NCI-H2196 treated with DMSO at 0.1 percent for 48 hours (cell line): Measurements from ENCODE around the gene SORBS1.

ENCODE experiments used
- DNase-seq: peaks from one replicate; lab custom pipeline; 2025; ENCODE audit not compliant: unreplicated experiment; lab: John Stamatoyannopoulos, UW

Gene SORBS1

DNA sequence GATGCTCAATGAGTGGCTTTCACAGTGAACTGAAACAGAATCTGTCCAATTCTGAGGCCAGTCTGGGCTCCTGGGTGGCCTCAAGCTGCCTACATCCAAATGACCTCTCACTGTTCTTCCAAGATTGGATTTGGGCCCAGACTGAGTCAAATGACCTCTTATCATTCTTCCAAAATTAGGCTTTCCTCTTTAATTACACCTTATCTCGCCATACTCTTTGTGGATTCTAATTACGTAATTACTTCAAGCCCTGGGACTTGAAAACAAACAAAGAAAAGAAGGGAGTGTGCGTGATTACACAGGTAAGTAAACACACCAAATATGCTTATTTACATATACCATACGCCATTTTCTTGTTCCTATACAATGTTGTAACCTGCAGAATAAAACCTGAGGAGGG lies 18.8 kb downstream of the SORBS1 start:
- no peak for DNase-seq

DNA sequence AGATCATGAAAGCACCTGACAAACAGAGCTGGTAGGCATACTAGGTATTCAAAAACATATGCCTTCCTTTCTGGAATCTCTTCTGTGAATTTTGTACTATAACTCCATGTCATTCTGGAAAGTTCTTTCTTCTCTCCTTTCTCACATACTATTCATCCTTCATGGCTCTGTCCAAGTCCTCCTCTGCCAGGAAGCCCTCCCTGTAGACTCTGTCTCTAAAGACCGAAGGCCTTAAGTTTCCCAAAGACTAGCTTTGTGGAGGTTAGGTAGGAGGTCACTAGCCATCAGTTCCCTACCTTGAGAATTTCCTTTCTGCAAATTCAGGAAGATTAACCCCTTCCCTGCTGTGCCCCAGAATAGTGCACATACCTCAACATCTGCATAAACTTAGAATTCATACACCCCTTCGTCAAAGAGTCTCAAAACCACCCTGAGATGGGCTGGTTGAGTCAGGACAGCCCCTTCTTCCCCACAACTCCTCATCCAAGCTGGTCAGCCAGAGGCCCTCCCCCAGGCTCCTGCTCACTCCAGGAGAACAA lies 20.6 kb downstream of the SORBS1 start:
- DNase-seq = no peak

- no peak for DNase-seq
Measured at GRCh38 chr10:95539560-95540284, 21.4 kb downstream of the SORBS1 start.

- no peak for DNase-seq
Measured at GRCh38 chr10:95538412-95538811, 22.8 kb downstream of the SORBS1 start.

GRCh38 chr10:95537542-95537927 lies 23.6 kb downstream of the SORBS1 start:
- DNase-seq = no peak

DNA sequence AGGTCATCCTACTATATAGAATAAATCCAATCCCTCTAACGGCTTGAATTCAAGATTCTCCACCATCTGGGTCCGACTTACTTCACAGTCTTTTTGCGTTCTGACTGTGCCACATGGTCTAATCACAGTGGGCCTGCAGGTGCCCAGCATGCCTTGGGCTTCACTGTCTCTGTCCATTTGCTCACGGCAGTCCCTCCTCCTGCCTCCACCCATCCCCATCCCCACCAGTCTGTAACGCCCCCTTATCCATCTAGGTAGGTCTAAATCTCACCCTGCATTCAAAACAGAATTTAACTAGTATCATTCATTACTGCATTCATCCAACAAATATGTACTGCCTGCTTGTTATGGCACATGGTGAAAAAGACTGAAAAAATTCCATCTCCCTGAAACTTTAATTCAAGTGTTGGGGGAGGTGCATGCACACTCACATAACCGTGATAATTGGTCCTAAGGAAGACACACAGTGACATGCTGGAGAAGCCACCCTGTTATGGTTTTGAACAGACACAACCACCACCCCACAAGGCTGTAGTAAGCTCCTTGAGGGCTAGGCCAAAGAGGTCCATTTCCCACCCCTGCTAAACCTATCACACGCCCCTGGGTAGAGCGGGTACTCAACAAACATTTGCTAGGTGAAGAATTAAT lies 24.2 kb downstream of the SORBS1 start:
- DNase-seq = no peak

GRCh38 chr10:95536017-95536416 lies 25.2 kb downstream of the SORBS1 start:
- no peak for DNase-seq

- DNase-seq = no peak
Measured at GRCh38 chr10:95535526-95535925, 25.6 kb downstream of the SORBS1 start.

DNA sequence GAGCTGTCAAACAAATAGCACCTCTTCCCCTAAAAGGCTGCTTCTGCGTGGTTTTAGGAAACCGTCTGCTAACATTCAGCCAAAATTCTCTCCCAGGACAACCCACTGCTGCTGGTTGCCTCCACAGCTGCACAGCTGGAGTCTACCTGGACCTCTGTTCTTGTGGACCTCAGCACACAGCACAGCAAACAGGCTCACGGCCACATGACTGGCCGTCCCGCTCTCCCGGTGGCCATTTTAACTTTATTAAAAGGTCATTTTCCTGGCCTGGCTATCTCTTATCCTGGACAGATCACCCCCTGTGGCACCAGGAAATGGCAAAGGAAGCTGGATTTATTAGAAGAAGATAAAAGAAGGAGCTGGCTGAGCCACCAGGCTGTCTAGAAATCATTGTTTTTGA lies 27.6 kb downstream of the SORBS1 start:
- no peak for DNase-seq

GRCh38 chr10:95532536-95532935 lies 28.6 kb downstream of the SORBS1 start:
- DNase-seq = no peak

GRCh38 chr10:95531994-95532399 lies 29.2 kb downstream of the SORBS1 start:
- no peak for DNase-seq

DNA sequence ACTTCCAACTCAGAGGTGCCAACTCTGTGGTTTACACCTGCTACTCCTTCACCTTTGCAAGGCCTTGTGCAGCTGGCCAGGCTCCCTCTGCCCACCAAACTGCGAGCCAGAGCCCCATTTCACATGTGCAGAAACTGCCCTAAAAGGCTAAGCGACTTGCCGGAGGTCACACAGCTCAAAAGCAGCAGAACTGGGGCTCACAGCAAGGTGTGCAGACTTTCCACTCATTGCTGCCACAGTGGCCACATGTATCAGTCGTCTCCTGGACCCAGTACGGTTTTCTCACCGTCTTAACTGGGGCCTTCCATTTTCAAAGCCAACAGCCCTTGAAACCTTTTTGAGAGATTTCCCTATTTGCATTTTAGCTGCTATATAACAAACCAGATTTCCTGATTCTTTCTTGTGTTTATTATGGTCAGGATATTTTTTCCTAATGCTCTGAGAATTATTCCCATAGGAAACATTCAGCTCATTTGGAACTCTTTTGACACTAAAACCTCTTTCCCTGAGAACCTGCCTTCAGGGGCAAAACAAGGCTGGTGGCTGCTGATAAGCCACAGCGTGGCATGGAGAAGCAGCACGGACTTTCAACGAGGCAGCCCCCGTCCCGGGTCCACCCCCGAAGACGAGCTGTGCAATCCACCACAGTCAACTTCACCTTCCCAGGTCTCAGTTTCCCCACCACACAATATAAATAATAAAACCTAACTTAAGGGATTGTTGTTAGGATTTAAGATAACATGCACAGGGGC lies 29.9 kb downstream of the SORBS1 start:
- DNase-seq = no peak

- no peak for DNase-seq
Measured at GRCh38 chr10:95530561-95530960, 30.6 kb downstream of the SORBS1 start.

DNA sequence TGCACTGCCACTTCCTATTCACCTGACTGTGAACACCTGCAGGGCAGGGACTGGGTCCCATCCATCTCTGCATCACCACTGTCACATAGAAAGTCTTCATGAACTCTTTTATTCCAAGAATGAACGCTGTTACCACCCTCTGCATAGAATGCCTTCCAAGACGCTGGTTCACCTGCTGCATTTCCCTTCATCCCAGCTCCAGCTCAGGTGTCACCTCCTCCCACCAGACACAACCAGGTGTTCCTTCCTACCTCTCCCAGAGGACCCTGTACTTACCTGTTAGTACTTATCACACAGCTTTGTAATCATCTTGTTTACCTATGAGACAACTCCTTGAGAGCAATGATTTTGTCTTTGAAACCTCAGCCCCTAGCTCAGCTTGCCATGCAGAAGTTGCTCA lies 31.1 kb downstream of the SORBS1 start:
- no peak for DNase-seq

DNA sequence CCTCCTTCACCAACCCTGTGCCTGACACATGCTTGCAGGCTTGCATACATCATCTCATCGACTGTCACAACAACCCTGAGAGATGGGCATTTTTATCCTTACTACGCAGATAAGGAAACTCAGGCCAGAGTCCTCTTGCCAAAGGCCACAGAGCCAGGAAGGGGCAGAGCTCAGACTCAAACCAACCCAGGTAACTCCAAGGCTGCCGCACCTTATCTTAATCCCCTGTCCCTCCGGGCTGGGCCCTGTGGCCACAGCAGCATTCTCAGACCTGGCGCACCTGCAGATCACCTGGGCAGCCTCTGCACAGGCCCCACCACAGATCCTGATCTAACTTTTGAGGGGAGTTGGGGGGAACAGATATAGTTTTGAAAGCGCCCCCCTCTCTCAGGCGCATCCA lies 35.1 kb downstream of the SORBS1 start:
- DNase-seq = no peak

DNA sequence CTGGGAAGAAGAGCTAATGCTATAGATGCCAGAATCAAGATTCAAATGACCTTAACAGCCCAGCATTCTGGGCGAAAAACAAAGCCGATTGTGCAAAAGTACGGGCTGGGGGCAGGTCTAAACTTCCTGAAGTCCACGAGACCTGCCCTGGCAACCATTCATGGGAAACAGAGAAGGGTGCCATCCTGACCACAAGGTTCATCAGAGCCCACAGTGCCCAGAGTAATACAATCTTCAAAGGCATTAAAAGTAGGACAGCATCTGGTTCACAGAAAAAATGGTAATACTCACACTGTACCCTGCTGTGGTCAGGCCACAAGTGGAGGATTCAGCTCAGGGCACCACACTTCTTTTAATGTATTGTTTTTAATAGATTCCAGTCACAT lies 36.1 kb downstream of the SORBS1 start:
- no peak for DNase-seq

DNA sequence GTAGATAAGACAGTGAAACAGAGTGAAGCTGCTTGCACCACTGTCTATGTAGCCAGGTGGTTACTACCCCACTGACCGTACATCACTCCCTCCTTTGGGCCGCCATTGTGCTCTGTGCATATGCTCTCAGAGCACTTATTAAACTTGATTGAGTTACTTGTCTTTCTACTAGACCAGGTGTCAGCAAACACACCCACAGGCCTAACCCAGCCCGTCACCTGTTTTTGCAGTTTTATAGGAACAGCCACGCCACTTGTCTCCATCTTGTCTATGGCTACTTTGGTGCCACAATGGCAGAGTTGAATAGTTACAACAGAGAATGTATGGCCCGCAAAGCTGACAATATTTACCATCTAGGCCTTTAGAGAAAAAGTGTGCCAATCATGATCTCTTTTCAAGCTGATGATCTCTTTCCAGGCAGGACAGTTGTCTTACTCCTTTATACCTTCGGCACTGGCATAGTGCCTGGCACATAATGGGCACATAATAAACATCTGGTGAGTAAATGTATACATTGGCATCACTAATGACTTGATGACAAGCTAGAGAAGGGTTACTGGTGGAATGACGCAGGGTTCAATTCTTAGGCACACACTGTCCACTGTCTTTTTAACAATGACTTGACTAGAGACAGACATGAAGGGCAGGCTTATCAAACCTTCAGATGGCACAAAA lies 36.7 kb downstream of the SORBS1 start:
- no peak for DNase-seq

GRCh38 chr10:95522117-95522516 lies 39.1 kb downstream of the SORBS1 start:
- no peak for DNase-seq

DNA sequence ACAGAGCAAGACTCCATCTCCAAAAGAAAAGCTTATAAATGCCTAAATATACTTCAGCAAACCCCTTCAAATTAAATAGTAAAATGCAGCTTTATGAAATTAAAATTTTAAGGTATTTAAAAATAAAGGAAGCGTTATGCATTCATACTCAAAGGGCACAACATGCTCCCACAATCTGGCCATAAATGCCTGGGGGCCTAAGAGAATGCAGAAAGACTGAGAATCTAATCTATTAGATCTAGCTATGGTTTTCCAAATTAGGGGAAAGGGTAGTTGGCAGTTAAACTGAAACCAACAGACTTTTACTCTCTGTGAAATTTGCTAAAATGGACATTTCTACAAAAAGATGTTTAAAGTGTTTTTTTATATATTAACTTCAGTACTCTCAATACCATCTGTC lies 40.6 kb downstream of the SORBS1 start:
- no peak for DNase-seq

GRCh38 chr10:95518455-95519452 lies 42.4 kb downstream of the SORBS1 start:
- no peak for DNase-seq
